Neural cell (in vitro differentiated cells): ENCODE data around the gene NRCAM.

ENCODE experiments used
- CTCF ChIP-seq: fragments of 450-650 bp; IDR thresholded peaks from 2 replicates; pipeline ENCODE4 v1.5.1; 2014; ENCODE audit warnings: antibody characterized with exemption, mild to moderate bottlenecking, moderate library complexity; ENCODE audit not compliant: poor library complexity, severe bottlenecking
- EP300 ChIP-seq: fragments of 450-650 bp; conservative IDR thresholded peaks from 2 replicates; pipeline ENCODE4 v1.6.1; 2014; ENCODE audit warnings: antibody characterized with exemption, mild to moderate bottlenecking, moderate library complexity; ENCODE audit not compliant: poor library complexity, severe bottlenecking
- EZH2 ChIP-seq: fragments of 200-600, 300-800 bp; shearing (Covaris generic), sonication (generic); IDR thresholded peaks from 2 replicates; pipeline ENCODE4 v1.6.1; 2014; ENCODE audit warnings: antibody characterized with exemption, low read length, borderline replicate concordance, mild to moderate bottlenecking; ENCODE audit not compliant: insufficient read depth, poor library complexity, severe bottlenecking
- MXI1 ChIP-seq: fragments of 450-650 bp; conservative IDR thresholded peaks from 2 replicates; pipeline ENCODE4 v1.6.1; 2014; ENCODE audit warnings: antibody characterized with exemption, mild to moderate bottlenecking; ENCODE audit not compliant: poor library complexity, severe bottlenecking
- REST ChIP-seq: IDR thresholded peaks from 2 replicates; pipeline ENCODE4 v1.6.1; 2012; ENCODE audit warnings: borderline replicate concordance
- SMC3 ChIP-seq: fragments of 450-650 bp; conservative IDR thresholded peaks from 2 replicates; pipeline ENCODE4 v1.6.1; 2014; ENCODE audit warnings: antibody characterized with exemption, mild to moderate bottlenecking, moderate library complexity; ENCODE audit not compliant: poor library complexity
- TAF1 ChIP-seq: IDR thresholded peaks from 2 replicates; pipeline ENCODE4 v1.6.1; 2012; ENCODE audit warnings: low read depth

- TF ChIP-seq SMC3 (no peak), CTCF (no peak), REST (no peak), EP300 (no peak), EZH2 (no peak), TAF1 (no peak), MXI1 (no peak)
Observed at GRCh38 chr7:108137040-108137439, 319.2 kb downstream of the NRCAM start.
